CD4-positive, alpha-beta T cell treated with Interleukin-4 for 4 hours (primary cell): ENCODE data around the gene MMP12.

Experiments used
- DNase-seq: peaks from one replicate; pipeline ENCODE4 v3.0.0-alpha.2; 2020

MMP12 gene

GRCh38 chr11:102849311-102849710 lies 25.5 kb downstream of the MMP12 start:
- no peak for DNase-seq

- no peak for DNase-seq
These were observed 28.5 kb downstream of the MMP12 start for GRCh38 chr11:102846292-102846691.

- DNase-seq = no peak
These were observed 31.3 kb downstream of the MMP12 start, which contains the start of gene MMP3 for GRCh38 chr11:102843489-102843888. TSS of gene MMP3 (minus strand) at chr11:102843609. CDS start at chr11:102843546, 63 bp downstream.

- no peak for DNase-seq
These were observed 31.9 kb downstream of the MMP12 start for GRCh38 chr11:102842930-102843329.

DNA sequence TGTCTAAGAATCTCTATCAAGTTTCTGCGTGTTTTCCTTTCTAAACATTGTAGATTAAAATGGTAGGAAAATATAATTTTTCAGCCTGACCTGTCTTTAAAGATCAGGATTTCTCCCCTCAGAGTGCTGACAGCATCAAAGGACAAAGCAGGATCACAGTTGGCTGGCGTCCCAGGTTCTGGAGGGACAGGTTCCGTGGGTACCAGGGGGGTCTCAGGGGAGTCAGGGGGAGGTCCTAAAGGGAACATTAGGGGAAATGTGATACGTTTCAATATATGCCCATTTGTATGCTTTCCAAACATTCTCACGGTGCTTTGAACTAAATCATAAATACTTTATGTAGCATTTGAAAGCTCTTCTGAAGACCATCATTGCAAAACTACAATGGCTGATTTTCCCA lies 34.8 kb downstream of the MMP12 start:
- no peak for DNase-seq

DNA sequence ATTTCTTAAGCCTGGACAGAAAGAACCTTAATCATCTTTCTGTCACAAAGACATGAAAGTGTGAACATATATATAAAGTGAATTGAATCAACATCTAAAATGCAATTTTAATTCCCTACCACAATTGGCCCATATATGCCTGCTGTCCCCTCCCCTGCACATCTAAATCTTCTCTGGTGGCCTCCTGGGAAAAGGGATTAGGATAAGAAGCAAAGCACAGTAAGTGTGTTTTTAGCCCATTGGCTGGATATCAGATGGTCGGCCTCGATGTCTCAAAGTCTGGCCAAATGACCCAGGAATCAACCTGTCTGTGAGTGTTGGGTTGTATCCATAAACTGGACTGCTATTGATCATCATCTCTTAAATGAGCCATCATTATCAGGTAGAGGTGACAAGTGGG lies 37.1 kb downstream of the MMP12 start:
- DNase-seq = no peak

DNA sequence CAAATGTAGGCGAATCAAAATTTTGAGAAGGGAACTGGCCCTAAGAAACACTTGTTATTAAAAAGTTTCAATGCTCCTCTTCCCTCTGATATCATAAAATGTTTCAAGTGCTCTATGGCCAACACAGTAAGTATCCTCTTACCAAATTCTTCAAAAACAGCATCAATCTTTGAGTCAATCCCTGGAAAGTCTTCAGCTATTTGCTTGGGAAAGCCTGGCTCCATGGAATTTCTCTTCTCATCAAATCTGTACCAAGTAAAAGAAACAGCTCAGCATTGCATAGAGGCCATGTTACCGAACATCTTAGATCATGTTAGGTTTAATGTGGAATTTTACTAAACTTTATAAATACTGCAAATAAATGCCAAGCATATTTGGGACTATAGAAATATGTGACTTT lies 37.6 kb downstream of the MMP12 start:
- no peak for DNase-seq

- no peak for DNase-seq
These were observed 38.4 kb downstream of the MMP12 start for GRCh38 chr11:102836290-102836875.

GRCh38 chr11:102833731-102834130 lies 41.1 kb downstream of the MMP12 start:
- no peak for DNase-seq

DNA sequence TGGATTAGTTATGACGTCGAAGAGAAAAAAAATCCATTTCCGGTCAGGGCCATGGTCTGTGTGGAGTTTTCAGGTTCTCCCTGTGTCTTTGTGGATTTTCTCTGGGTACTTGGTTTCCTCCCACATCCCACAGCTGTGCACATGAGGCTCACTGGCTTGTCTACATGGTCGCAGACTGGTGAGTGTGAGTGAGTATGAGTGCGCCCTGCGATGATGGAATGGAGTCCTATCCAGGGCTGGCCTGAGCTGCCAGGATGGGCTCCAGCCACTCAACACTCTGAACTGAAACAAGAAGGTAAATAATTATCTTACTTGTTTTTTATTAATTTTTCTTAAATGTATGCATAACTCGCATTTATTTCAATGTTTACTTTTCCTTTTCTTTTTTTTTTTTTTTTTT lies 42.2 kb downstream of the MMP12 start:
- DNase-seq = no peak

GRCh38 chr11:102831489-102832440 lies 43.0 kb downstream of the MMP12 start:
- no peak for DNase-seq

DNA sequence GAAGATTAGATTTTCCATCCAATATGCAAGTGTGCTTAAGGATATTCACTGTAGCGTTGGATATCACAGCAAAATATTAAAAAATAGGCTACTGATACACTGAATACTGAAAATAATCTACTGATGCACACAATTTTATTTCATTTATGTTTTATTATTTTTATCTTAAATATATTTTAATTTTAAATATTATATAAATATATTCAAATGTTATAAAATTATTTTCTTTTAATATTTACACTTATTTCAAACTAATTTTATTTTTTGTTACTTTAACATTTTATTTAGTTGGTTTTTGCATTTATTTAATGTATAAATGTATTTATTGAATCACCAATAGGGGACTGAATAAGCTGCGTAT lies 43.7 kb downstream of the MMP12 start:
- no peak for DNase-seq

DNA sequence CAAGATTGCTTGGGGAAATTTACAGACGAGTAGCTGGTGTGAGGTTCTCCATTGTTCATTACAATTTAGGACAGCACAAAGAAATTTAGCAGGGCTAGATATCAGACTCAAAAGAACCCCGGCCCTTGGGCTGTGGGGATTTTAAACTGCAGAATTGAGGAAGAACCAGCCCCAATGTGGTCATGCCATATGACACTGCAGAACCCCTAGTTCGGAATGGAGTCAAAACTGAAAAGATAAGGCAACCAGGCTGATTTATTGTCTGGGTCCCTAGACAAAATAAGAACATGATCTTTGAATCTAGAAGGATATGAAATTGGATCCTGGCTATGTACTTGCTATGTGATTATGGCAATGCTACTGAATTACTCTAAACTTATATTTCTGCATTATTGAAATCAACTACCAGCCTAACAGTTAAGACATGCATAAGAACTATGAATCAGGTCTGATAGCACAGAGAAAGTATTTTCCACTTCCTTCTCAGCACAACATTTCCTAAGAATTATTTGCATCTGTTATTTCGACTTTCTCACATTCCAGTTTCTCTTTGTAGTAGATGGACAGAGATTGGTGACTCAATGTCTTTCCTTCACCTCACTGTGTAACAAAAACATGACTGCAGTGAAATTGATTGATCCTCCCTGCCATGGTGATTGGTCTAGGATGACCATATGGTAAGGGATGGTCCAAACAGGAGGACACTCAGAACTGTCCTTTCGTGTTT lies 44.6 kb downstream of the MMP12 start:
- no peak for DNase-seq

- DNase-seq = no peak
These were observed 45.3 kb downstream of the MMP12 start for GRCh38 chr11:102829316-102830000.

- no peak for DNase-seq
These were observed 50.2 kb downstream of the MMP12 start for GRCh38 chr11:102824556-102824955.

DNA sequence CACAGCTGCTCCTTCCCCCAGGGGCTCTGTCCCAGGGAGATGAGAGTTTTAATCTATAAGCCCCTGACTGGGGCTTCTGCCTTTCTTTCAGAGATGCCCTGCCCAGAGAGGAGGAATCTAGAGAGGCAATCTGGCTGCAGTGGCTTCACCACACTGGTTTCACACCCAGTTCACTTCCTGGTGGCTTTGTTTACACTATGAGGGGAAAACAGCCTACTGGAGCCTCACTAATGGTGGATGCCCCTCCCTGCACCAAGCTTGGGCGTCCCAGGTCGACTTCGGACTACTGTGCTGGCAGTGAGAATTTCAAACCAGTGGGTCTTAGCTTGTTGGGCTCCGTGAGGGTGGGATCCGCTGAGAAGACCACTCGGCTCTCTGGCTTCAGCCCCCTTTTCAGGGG lies 55.3 kb downstream of the MMP12 start:
- DNase-seq = no peak

DNA sequence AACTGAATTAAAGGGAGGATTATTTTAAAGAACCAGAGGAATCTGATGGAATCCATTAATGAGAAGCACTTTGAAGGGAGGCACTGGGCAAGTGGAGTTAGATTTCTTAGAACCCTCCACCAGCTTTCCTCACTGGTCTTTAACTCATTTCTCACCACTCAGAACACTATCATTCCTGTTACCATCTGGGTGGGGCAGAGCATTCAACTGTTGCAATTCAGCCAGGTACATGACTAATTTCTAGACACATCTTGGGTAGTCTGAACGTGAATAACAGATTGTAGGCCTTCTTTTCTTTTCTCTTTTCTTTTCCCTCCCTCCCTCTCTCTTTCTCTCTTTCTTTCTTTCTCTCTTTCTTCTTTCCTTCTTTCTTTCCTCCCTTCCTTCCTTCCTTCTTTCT lies 61.3 kb downstream of the MMP12 start:
- DNase-seq = no peak
